WTC11 (cell line): ENCODE data around the gene TIPRL. TPM values are rescaled to one million over a fixed set of nuclear protein-coding genes. Genes with fewer than 3 reads are reported as not detected.
"Not testable (repeated sequence)": the region's sequence is repeated elsewhere in the genome, so short reads cannot be mapped to it uniquely, and the experiment has no call there.

Source experiments
- ATAC-seq: fragments of 200-7000 bp; cut with Tn5 transposase; 2 replicates; pipeline ENCODE4 v1.10.0; 2021; ENCODE audit warnings: mild to moderate bottlenecking, moderate library complexity
- CTCF ChIA-PET: fragments of 300-600 bp; sonication (Branson Sonifier 250); formaldehyde crosslinking; loops from one replicate; lab custom pipeline; 2021; ENCODE audit warnings: antibody characterized with exemption; lab: Charles Lee
- POLR2A ChIA-PET: fragments of 350-600 bp; sonication (Branson Sonifier 250); formaldehyde crosslinking; loops from one replicate; lab custom pipeline; 2021; ENCODE audit warnings: antibody characterized with exemption; lab: Charles Lee
- DNase-seq: peaks from one replicate; pipeline ENCODE4 v3.0.0; 2021; ENCODE audit warnings: low spot score
- H3K27ac Mint-ChIP-seq: 2 replicates; pipeline ENCODE4 v1.8.0; 2021; ENCODE audit warnings: mixed read lengths
- H3K27me3 Mint-ChIP-seq: 2 replicates; pipeline ENCODE4 v1.8.0; 2021; ENCODE audit warnings: low read depth, mild to moderate bottlenecking, moderate library complexity, mixed read lengths
- H3K36me3 Mint-ChIP-seq: 2 replicates; pipeline ENCODE4 v1.8.0; 2021; ENCODE audit warnings: mixed read lengths
- H3K4me1 Mint-ChIP-seq: 2 replicates; pipeline ENCODE4 v1.8.0; 2022; ENCODE audit warnings: mixed read lengths
- H3K4me3 Mint-ChIP-seq: 2 replicates; pipeline ENCODE4 v1.8.0; 2021; ENCODE audit warnings: mild to moderate bottlenecking, moderate library complexity, mixed read lengths
- H3K9me3 Mint-ChIP-seq: 2 replicates; pipeline ENCODE4 v1.8.0; 2021; ENCODE audit warnings: mixed read lengths
- ETV6 ChIP-seq: sonication (generic); formaldehyde crosslinking; IDR thresholded peaks from 2 replicates; pipeline ENCODE4 v1.8.1; 2022; ENCODE audit warnings: mild to moderate bottlenecking, missing genetic modification reagents
- FOXK1 ChIP-seq: sonication (generic); formaldehyde crosslinking; IDR thresholded peaks from 2 replicates; pipeline ENCODE4 v1.8.0; 2022; ENCODE audit warnings: mild to moderate bottlenecking, moderate library complexity, missing genetic modification reagents
- GABPB1 ChIP-seq: sonication (generic); formaldehyde crosslinking; IDR thresholded peaks from 2 replicates; pipeline ENCODE4 v1.8.1; 2023; ENCODE audit warnings: mild to moderate bottlenecking, missing genetic modification reagents
- JAZF1 ChIP-seq: fragments of 250-450 bp; sonication (Bioruptor Pico); IDR thresholded peaks from 2 replicates; pipeline ENCODE4 v1.9.0; 2021; ENCODE audit warnings: moderate library complexity, mild to moderate bottlenecking, inconsistent platforms
- JUN ChIP-seq: sonication (generic); formaldehyde crosslinking; IDR thresholded peaks from 2 replicates; pipeline ENCODE4 v1.8.0; 2023; ENCODE audit warnings: mild to moderate bottlenecking, missing genetic modification reagents
- NFYB ChIP-seq: sonication (generic); formaldehyde crosslinking; conservative IDR thresholded peaks from 2 replicates; pipeline ENCODE4 v1.8.0; 2022; ENCODE audit warnings: low read depth, missing genetic modification reagents
- TEAD1 ChIP-seq: sonication (generic); formaldehyde crosslinking; IDR thresholded peaks from 2 replicates; pipeline ENCODE4 v1.8.0; 2022; ENCODE audit warnings: mild to moderate bottlenecking, missing genetic modification reagents
- TP53 ChIP-seq: sonication (generic); formaldehyde crosslinking; IDR thresholded peaks from 2 replicates; pipeline ENCODE4 v1.8.1; 2023; ENCODE audit warnings: mild to moderate bottlenecking, missing genetic modification reagents
- ZNF317 ChIP-seq: sonication (generic); formaldehyde crosslinking; IDR thresholded peaks from 2 replicates; pipeline ENCODE4 v1.8.1; 2023; ENCODE audit warnings: low read depth, mild to moderate bottlenecking, moderate library complexity, missing genetic modification reagents, borderline replicate concordance
- ZNF396 ChIP-seq: fragments of 250-450 bp; sonication (Bioruptor Pico); IDR thresholded peaks from 2 replicates; pipeline ENCODE4 v1.8.0; 2021; ENCODE audit warnings: mild to moderate bottlenecking, moderate library complexity, borderline replicate concordance
- total RNA-seq: library from RNA; stranded (reverse); gene quantifications from 3 replicates; pipeline ENCODE4 v1.2.3, GENCODE V29; 2021
- TF ChIP-seq, protein P1 (sequence below): sonication (generic); formaldehyde crosslinking; IDR thresholded peaks from 2 replicates; pipeline ENCODE4 v1.8.0; 2023; ENCODE audit warnings: mild to moderate bottlenecking, missing genetic modification reagents
- TF ChIP-seq, protein P2 (sequence below): sonication (generic); formaldehyde crosslinking; IDR thresholded peaks from 2 replicates; pipeline ENCODE4 v1.8.1; 2023; ENCODE audit warnings: mild to moderate bottlenecking, moderate library complexity, missing genetic modification reagents
- TF ChIP-seq, protein P3 (sequence below): sonication (generic); formaldehyde crosslinking; IDR thresholded peaks from 2 replicates; pipeline ENCODE4 v1.8.0; 2023; ENCODE audit warnings: missing genetic modification reagents, mild to moderate bottlenecking, borderline replicate concordance

The TIPRL gene
- total RNA-seq, 1 experiment from 2014 or later, result 25.3 TPM

DNA sequence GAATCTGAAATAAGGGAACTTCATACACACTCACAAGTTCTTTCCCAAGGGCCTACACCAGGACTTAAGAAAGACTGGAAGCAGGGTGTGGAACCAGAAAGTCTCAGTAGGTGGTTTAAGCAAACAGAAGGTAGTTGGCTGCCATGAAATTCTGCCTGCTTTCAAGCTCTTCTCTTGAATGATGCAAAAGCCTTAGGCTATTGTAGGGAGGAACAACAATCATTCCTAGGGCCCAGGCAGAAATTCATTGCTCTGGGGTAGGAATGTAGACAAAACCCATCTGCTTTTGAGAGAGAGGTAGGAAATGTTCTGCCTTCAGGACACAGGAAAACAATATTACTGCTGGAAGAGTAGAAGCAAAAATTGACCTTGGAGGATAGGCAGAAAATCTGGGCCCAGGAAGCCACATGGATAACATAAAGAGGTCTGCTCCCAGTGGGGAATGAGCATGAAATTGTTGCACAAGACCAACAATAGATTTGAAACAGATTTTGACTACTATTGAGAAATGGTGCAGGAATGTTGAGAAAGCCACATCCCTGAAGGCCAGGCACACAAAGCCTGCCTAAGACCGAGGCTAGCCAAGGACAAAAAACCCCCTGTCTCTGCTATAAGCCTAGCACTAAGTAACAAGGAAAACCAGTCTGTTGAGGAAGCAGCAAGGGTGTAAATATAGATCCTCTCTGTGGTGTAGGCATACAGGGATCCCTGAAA is 24.3 kb downstream of the TIPRL start:
- TF ChIP-seq ETV6 (CRISPR knock-in tag) (no peak), ZNF317 (CRISPR knock-in tag) (no peak), FOXK1 (CRISPR knock-in tag) (no peak), TEAD1 (CRISPR knock-in tag) (no peak), JUN (CRISPR knock-in tag) (no peak), GABPB1 (CRISPR knock-in tag) (peak; percentile 57; the same call in 1 of the 2 replicates), ZNF396 (CRISPR knock-in tag) (no peak), TP53 (CRISPR knock-in tag) (no peak)
- TF ChIP-seq, protein P1, sequence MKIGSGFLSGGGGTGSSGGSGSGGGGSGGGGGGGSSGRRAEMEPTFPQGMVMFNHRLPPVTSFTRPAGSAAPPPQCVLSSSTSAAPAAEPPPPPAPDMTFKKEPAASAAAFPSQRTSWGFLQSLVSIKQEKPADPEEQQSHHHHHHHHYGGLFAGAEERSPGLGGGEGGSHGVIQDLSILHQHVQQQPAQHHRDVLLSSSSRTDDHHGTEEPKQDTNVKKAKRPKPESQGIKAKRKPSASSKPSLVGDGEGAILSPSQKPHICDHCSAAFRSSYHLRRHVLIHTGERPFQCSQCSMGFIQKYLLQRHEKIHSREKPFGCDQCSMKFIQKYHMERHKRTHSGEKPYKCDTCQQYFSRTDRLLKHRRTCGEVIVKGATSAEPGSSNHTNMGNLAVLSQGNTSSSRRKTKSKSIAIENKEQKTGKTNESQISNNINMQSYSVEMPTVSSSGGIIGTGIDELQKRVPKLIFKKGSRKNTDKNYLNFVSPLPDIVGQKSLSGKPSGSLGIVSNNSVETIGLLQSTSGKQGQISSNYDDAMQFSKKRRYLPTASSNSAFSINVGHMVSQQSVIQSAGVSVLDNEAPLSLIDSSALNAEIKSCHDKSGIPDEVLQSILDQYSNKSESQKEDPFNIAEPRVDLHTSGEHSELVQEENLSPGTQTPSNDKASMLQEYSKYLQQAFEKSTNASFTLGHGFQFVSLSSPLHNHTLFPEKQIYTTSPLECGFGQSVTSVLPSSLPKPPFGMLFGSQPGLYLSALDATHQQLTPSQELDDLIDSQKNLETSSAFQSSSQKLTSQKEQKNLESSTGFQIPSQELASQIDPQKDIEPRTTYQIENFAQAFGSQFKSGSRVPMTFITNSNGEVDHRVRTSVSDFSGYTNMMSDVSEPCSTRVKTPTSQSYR, result no peak
- TF ChIP-seq, all 79 proteins: peak for 1
- no peaks in the 10 kb centered on the region for H3K27me3 Mint-ChIP-seq
- H3K36me3 Mint-ChIP-seq, result peaks cover 28% of the 10 kb centered on the region
- peak overlapping the region; percentile 48; the same call in 1 of the 2 replicates for H3K27ac Mint-ChIP-seq
- peaks cover 5% of the 10 kb centered on the region; the same call in 1 of the 2 replicates for H3K4me1 Mint-ChIP-seq
- ChIA-PET POLR2A (no interaction called here), CTCF (no interaction called here)
- ATAC-seq, result peak; percentile 46
- H3K4me3 Mint-ChIP-seq, result no peak overlapping the region
- H3K9me3 Mint-ChIP-seq, result peaks cover 13% of the 10 kb centered on the region
- no peak for DNase-seq

DNA sequence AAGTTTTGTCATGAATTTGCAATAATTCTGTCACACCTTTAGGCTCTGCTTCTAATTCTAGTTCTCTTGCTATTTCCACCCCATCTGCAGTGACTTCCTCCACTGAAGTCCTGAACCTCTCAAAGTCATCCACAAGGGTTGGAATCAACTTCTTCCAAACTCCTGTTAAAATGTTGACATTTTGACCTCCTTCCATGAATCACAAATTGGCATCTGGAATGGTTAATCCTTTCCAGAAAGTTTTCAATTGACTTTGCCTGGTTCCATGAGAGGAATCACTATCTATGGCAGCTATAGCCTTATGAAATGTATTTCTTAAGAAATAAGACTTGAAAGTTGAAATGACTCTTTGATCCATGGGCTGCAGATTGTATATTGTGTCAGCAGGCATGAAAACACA is 27.3 kb downstream of the TIPRL start:
- ChIA-PET POLR2A (no interaction called here), CTCF (no interaction called here)
- H3K9me3 Mint-ChIP-seq, result peaks cover 29% of the 10 kb centered on the region
- peaks cover 34% of the 10 kb centered on the region for H3K36me3 Mint-ChIP-seq
- no peaks in the 10 kb centered on the region for H3K27me3 Mint-ChIP-seq
- TF ChIP-seq, protein P1, result no peak
- no peak for TF ChIP-seq JAZF1
- TF ChIP-seq FOXK1 (CRISPR knock-in tag), result no peak
- TF ChIP-seq, protein P2, sequence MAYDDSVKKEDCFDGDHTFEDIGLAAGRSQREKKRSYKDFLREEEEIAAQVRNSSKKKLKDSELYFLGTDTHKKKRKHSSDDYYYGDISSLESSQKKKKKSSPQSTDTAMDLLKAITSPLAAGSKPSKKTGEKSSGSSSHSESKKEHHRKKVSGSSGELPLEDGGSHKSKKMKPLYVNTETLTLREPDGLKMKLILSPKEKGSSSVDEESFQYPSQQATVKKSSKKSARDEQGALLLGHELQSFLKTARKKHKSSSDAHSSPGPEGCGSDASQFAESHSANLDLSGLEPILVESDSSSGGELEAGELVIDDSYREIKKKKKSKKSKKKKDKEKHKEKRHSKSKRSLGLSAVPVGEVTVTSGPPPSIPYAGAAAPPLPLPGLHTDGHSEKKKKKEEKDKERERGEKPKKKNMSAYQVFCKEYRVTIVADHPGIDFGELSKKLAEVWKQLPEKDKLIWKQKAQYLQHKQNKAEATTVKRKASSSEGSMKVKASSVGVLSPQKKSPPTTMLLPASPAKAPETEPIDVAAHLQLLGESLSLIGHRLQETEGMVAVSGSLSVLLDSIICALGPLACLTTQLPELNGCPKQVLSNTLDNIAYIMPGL, result no peak
- H3K4me3 Mint-ChIP-seq, result no peak overlapping the region
- H3K27ac Mint-ChIP-seq, result no peak overlapping the region
- DNase-seq (no peak), ATAC-seq (no peak)
- H3K4me1 Mint-ChIP-seq, result peaks cover 5% of the 10 kb centered on the region; the same call in 1 of the 2 replicates

DNA sequence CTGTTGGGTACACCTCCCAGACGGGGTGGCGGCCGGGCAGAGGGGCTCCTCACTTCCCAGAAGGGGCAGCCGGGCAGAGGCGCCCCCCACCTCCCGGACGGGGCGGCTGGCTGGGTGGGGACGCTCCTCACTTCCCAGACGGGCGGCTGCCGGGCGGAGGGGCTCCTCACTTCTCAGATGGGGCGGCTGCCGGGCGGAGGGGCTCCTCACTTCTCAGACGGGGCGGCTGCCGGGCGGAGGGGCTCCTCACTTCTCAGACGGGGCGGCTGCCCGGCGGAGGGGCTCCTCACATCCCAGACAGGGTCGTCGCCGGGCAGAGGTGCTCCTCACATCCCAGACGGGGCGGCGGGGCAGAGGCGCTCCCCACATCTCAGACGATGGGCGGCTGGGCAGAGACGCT is 28.9 kb downstream of the TIPRL start:
- H3K4me1 Mint-ChIP-seq, POLR2A ChIA-PET, H3K27ac Mint-ChIP-seq, CTCF ChIA-PET, H3K27me3 Mint-ChIP-seq, DNase-seq, ATAC-seq, H3K4me3 Mint-ChIP-seq: not testable (repeated sequence)
- H3K9me3 Mint-ChIP-seq, result peaks cover 41% of the 10 kb centered on the region
- H3K36me3 Mint-ChIP-seq, result peaks cover 42% of the 10 kb centered on the region

DNA sequence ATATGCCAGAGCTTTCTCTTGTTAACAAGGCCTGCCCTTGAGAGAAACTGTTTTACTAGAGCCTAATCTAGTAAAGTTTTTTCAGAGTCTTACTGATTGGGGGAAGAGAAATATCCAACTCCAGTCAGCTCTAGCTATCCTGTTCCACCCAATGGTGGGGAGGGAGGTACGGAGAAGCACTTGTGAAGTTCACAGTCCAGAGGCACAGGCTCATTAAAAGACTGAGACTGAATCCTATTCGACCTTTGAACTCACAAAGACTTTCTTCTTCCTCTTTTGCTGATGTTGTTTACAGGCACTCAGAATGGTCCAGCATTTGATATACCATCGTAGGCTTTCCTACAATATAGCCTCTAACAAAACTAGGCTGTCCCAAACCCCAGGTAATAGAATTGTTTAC is 31.6 kb downstream of the TIPRL start:
- Mint-ChIP-seq H3K27me3 (no peaks in the 10 kb centered on the region; the same call in 1 of the 2 replicates), H3K4me3 (no peak overlapping the region), H3K36me3 (peaks cover 37% of the 10 kb centered on the region), H3K27ac (no peak overlapping the region), H3K4me1 (no peaks in the 10 kb centered on the region), H3K9me3 (peaks cover 53% of the 10 kb centered on the region)
- DNase-seq, result no peak
- ChIA-PET CTCF (no interaction called here), POLR2A (no interaction called here)
- TF ChIP-seq, protein P3, sequence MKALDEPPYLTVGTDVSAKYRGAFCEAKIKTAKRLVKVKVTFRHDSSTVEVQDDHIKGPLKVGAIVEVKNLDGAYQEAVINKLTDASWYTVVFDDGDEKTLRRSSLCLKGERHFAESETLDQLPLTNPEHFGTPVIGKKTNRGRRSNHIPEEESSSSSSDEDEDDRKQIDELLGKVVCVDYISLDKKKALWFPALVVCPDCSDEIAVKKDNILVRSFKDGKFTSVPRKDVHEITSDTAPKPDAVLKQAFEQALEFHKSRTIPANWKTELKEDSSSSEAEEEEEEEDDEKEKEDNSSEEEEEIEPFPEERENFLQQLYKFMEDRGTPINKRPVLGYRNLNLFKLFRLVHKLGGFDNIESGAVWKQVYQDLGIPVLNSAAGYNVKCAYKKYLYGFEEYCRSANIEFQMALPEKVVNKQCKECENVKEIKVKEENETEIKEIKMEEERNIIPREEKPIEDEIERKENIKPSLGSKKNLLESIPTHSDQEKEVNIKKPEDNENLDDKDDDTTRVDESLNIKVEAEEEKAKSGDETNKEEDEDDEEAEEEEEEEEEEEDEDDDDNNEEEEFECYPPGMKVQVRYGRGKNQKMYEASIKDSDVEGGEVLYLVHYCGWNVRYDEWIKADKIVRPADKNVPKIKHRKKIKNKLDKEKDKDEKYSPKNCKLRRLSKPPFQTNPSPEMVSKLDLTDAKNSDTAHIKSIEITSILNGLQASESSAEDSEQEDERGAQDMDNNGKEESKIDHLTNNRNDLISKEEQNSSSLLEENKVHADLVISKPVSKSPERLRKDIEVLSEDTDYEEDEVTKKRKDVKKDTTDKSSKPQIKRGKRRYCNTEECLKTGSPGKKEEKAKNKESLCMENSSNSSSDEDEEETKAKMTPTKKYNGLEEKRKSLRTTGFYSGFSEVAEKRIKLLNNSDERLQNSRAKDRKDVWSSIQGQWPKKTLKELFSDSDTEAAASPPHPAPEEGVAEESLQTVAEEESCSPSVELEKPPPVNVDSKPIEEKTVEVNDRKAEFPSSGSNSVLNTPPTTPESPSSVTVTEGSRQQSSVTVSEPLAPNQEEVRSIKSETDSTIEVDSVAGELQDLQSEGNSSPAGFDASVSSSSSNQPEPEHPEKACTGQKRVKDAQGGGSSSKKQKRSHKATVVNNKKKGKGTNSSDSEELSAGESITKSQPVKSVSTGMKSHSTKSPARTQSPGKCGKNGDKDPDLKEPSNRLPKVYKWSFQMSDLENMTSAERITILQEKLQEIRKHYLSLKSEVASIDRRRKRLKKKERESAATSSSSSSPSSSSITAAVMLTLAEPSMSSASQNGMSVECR (CRISPR knock-in tag), result no peak
- TF ChIP-seq NFYB (CRISPR knock-in tag), result no peak
- no peak for TF ChIP-seq TP53 (CRISPR knock-in tag)
- no peak for ATAC-seq
